ENCODE measurements around the gene SLC25A21. TPM values are rescaled to one million over a fixed set of nuclear protein-coding genes. Genes with fewer than 3 reads are reported as not detected.

SLC25A21 gene
- total and polyA plus RNA-seq, 8 donors: 0.40 to 5.4 (median 1.3) TPM; not detected in 2

- intact Hi-C loops (cut with DNase I; ENCODE audit: low total_unique reads): no loop called here
- Histone ChIP-seq H3K4me1 (peaks cover 0 to 4% (median 0%) of the 10 kb centered on the region in 4 donors), H3K27me3 (no peaks in the 10 kb centered on the region), H3K9me3 (no peaks in the 10 kb centered on the region), H3K4me3 (no peak overlapping the region), H3K27ac (no peak overlapping the region), H3K36me3 (no peaks in the 10 kb centered on the region)
- 78 to 84% (median 80%) methylated on average over 3 of the region's 3 CpGs for WGBS, 5 donors
- DNase-seq: no peak
- TF ChIP-seq POLR2A (IDR thresholded peaks at IDR 0.05) (no peak), EP300 (IDR thresholded peaks at IDR 0.05) (no peak), POLR2AphosphoS5 (IDR thresholded peaks at IDR 0.05) (no peak), CTCF (IDR thresholded peaks at IDR 0.05) (no peak)
Observed at GRCh38 chr14:37037636-37038387, 134.6 kb downstream of the SLC25A21 start.

GRCh38 chr14:37036669-37037341 lies 135.6 kb downstream of the SLC25A21 start:
- H3K27me3 ChIP-seq: no peaks in the 10 kb centered on the region
- no peaks in the 10 kb centered on the region for H3K9me3 ChIP-seq
- WGBS, 5 donors: 58 to 68% (median 62%) methylated on average over 4 of the region's 4 CpGs
- H3K36me3 ChIP-seq: no peaks in the 10 kb centered on the region
- no peak for DNase-seq
- H3K27ac ChIP-seq: no peak overlapping the region
- H3K4me1 ChIP-seq: peaks cover 0 to 4% (median 0%) of the 10 kb centered on the region in 4 donors
- TF ChIP-seq POLR2A (IDR thresholded peaks at IDR 0.05) (no peak), EP300 (IDR thresholded peaks at IDR 0.05) (no peak), CTCF (IDR thresholded peaks at IDR 0.05) (no peak), POLR2AphosphoS5 (IDR thresholded peaks at IDR 0.05) (no peak)
- no peak overlapping the region for H3K4me3 ChIP-seq
- intact Hi-C loops (cut with DNase I; ENCODE audit: low total_unique reads): no loop called here

GRCh38 chr14:37035401-37035800 lies 137.0 kb downstream of the SLC25A21 start:
- 86 to 99% (median 88%) methylated on average over 2 of the region's 2 CpGs for WGBS, 5 donors
- Histone ChIP-seq H3K9me3 (no peaks in the 10 kb centered on the region), H3K27ac (no peak overlapping the region), H3K4me3 (no peak overlapping the region), H3K4me1 (peaks cover 0 to 4% (median 0%) of the 10 kb centered on the region in 4 donors), H3K27me3 (no peaks in the 10 kb centered on the region), H3K36me3 (no peaks in the 10 kb centered on the region)
- no peak for DNase-seq
- TF ChIP-seq CTCF (IDR thresholded peaks at IDR 0.05) (no peak), EP300 (IDR thresholded peaks at IDR 0.05) (no peak), POLR2AphosphoS5 (IDR thresholded peaks at IDR 0.05) (no peak), POLR2A (IDR thresholded peaks at IDR 0.05) (no peak)
- intact Hi-C loops (cut with DNase I; ENCODE audit: low total_unique reads): no loop called here

- intact Hi-C loops (cut with DNase I; ENCODE audit: low total_unique reads): no loop called here
- 77 to 89% (median 83%) methylated on average over 11 of the region's 11 CpGs for WGBS, 5 donors
- DNase-seq: peak in 1 of 2 donors; percentile 9
- Histone ChIP-seq H3K27me3 (no peaks in the 10 kb centered on the region), H3K27ac (no peak overlapping the region), H3K9me3 (no peaks in the 10 kb centered on the region), H3K4me3 (no peak overlapping the region), H3K4me1 (peaks cover 0 to 4% (median 0%) of the 10 kb centered on the region in 4 donors), H3K36me3 (no peaks in the 10 kb centered on the region)
- TF ChIP-seq POLR2A (IDR thresholded peaks at IDR 0.05): no peak
- no peak for TF ChIP-seq POLR2AphosphoS5 (IDR thresholded peaks at IDR 0.05)
- no peak for TF ChIP-seq CTCF (IDR thresholded peaks at IDR 0.05)
- no peak for TF ChIP-seq EP300 (IDR thresholded peaks at IDR 0.05)
Observed at GRCh38 chr14:37034410-37035285, 137.8 kb downstream of the SLC25A21 start.

Measured in stomach (tissue), 9 donors.